Measurements from ENCODE around the gene UBE4B. TPM values are rescaled to one million over a fixed set of nuclear protein-coding genes. Genes with fewer than 3 reads are reported as not detected.

The UBE4B gene
- total and polyA plus RNA-seq, 4 donors = 7.5 to 25.5 (median 16.6) TPM

GRCh38 chr1:10149231-10149630 lies 116.5 kb downstream of the UBE4B start:
- peaks cover 0 to 14% (median 4%) of the 10 kb centered on the region in 4 donors for H3K36me3 ChIP-seq (ENCODE audit: control insufficient read depth in 4 of 4, insufficient read depth in 3 of 4, low read depth in 1 of 4, low read length in 3 of 4)
- no peak overlapping the region for H3K9ac ChIP-seq (ENCODE audit: low read depth in 1 of 2, low read length in 2 of 2)

More at GRCh38 chr1:10149231-10149630, 116.5 kb downstream of the UBE4B start:
- Histone ChIP-seq H3K4me1 (ENCODE audit: control insufficient read depth in 4 of 4, insufficient read depth in 4 of 4, low read length in 3 of 4) (no peaks in the 10 kb centered on the region), H3K9me3 (ENCODE audit: control insufficient read depth in 4 of 4, low read length in 3 of 4) (no peaks in the 10 kb centered on the region), H3K4me3 (ENCODE audit: low read depth in 1 of 3, low read length in 3 of 3) (no peak overlapping the region), H3K27ac (ENCODE audit: low read depth in 1 of 2, low read length in 2 of 2) (no peak overlapping the region), H3K27me3 (ENCODE audit: control insufficient read depth in 4 of 4, insufficient read depth in 4 of 4, low read length in 3 of 4) (no peaks in the 10 kb centered on the region)
- no peak for TF ChIP-seq RXRA (IDR thresholded peaks at IDR 0.05)
- TF ChIP-seq ZBTB33 (IDR thresholded peaks at IDR 0.05) = no peak
- no peak for TF ChIP-seq ATF3 (IDR thresholded peaks at IDR 0.05)
- TF ChIP-seq REST (IDR thresholded peaks at IDR 0.05) = no peak
- no peak for TF ChIP-seq CTCF (IDR thresholded peaks at IDR 0.05; ENCODE audit: low read depth, low read length, missing input control)
- no peak for TF ChIP-seq EGR1 (IDR thresholded peaks at IDR 0.05; ENCODE audit: low read depth in 2 of 2)
- no peak for TF ChIP-seq RAD21 (IDR thresholded peaks at IDR 0.05)
- TF ChIP-seq TAF1 (conservative IDR thresholded peaks at IDR 0.05) = no peak
- DNase-seq (ENCODE audit: low spot score) = no peak
